Uterus (tissue), 2 donors: ENCODE data around the gene KCNQ4.

Experiments used
- POLR2A ChIP-seq, 2 donors: fragments of 450-650 bp; IDR thresholded peaks; one replicate each; pipeline ENCODE4 v1.6.1; 2016; ENCODE audit warnings: antibody characterized with exemption in 2 of 2, mild to moderate bottlenecking in 1 of 2, moderate library complexity in 1 of 2
- TF ChIP-seq, protein P1 (sequence below), 4 experiments: fragments of 200-600 bp in 2 of 4; fragments of 450-650 bp in 2 of 4; sonication (generic) in 2 of 4; IDR thresholded peaks; one replicate each; pipeline ENCODE4 v1.5.1; 2016 to 2019; ENCODE audit warnings: antibody characterized with exemption in 4 of 4, mild to moderate bottlenecking in 2 of 4, moderate library complexity in 1 of 4

DNA sequence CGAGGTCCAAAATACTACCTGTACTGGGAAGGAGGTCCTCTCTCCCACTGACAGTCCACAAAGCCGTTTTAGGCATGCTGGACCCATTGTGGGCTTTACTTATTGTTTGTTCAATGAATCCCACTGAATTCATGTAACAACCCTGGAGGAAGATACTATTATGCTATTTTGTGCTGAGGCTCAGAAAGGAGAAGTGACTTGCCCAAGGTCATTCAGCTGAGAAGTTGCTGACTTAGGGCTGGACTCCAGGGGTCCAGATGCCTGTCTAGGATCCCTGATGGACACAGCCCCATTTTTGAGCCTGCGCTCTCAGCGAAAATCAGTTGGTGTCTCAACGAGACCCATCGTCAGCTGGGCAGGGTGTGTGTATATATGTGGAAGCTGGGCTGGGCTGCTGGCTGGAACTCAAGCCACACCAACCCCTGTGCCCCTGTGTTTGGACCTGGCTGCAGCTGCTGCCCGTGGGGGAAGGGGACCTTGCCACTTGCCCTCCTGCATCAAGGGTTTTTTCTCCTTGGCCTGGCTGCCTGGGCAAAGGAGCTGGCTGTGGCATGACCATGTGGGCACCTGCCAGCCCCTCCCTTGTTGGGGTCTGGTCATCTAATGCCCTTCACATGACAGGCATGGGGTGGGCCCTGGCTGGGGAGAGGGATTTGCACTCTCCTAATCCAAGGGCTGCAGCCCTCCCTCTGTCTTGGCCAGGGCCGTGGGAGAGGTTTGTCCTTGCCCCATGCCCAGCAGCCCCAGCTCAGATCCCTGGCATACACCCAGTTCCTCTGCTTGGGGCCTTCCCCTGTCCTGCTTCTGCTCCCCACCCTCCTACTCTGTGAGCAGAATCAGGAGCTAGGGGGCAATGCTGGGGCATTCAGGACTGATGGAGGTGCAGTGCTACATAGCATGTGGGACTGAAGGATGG lies 15.0 kb downstream of the KCNQ4 start:
- TF ChIP-seq, protein P1, sequence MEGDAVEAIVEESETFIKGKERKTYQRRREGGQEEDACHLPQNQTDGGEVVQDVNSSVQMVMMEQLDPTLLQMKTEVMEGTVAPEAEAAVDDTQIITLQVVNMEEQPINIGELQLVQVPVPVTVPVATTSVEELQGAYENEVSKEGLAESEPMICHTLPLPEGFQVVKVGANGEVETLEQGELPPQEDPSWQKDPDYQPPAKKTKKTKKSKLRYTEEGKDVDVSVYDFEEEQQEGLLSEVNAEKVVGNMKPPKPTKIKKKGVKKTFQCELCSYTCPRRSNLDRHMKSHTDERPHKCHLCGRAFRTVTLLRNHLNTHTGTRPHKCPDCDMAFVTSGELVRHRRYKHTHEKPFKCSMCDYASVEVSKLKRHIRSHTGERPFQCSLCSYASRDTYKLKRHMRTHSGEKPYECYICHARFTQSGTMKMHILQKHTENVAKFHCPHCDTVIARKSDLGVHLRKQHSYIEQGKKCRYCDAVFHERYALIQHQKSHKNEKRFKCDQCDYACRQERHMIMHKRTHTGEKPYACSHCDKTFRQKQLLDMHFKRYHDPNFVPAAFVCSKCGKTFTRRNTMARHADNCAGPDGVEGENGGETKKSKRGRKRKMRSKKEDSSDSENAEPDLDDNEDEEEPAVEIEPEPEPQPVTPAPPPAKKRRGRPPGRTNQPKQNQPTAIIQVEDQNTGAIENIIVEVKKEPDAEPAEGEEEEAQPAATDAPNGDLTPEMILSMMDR (IDR thresholded peaks at IDR 0.05): no peak
- TF ChIP-seq POLR2A (IDR thresholded peaks at IDR 0.05): no peak
